Central memory CD8-positive, alpha-beta T cell (primary cell): ENCODE data around the gene SPACA9.

Experiments used
- ATAC-seq: fragments of 150-1000 bp; cut with Tn5 transposase; replicated peaks from 2 replicates; pipeline ENCODE4 v1.10.0; 2022; ENCODE audit warnings: mild to moderate bottlenecking, moderate FRiP score, moderate number of reproducible peaks; ENCODE audit not compliant: poor library complexity, severe bottlenecking; ENCODE audit errors: extremely low read depth
- DNase-seq, 2 donors: peaks; one replicate each; pipeline ENCODE4 v3.0.0; 2021; ENCODE audit warnings: low spot score in 2 of 2
- H3K27ac Mint-ChIP-seq: one replicate; pipeline ENCODE4 v1.8.0; 2022; ENCODE audit warnings: low read depth, mild to moderate bottlenecking, moderate library complexity, mixed read lengths
- H3K27me3 Mint-ChIP-seq: one replicate; pipeline ENCODE4 v1.8.0; 2022; ENCODE audit warnings: mixed read lengths
- H3K36me3 Mint-ChIP-seq: one replicate; pipeline ENCODE4 v1.8.0; 2022; ENCODE audit warnings: mild to moderate bottlenecking, moderate library complexity, mixed read lengths; ENCODE audit not compliant: insufficient read depth
- H3K4me1 Mint-ChIP-seq: one replicate; pipeline ENCODE4 v1.8.0; 2022; ENCODE audit warnings: mixed read lengths
- H3K4me3 Mint-ChIP-seq: one replicate; pipeline ENCODE4 v1.8.0; 2022; ENCODE audit warnings: mild to moderate bottlenecking, moderate library complexity, mixed read lengths
- H3K9me3 Mint-ChIP-seq: one replicate; pipeline ENCODE4 v1.8.0; 2022; ENCODE audit warnings: mixed read lengths

The SPACA9 gene

DNA sequence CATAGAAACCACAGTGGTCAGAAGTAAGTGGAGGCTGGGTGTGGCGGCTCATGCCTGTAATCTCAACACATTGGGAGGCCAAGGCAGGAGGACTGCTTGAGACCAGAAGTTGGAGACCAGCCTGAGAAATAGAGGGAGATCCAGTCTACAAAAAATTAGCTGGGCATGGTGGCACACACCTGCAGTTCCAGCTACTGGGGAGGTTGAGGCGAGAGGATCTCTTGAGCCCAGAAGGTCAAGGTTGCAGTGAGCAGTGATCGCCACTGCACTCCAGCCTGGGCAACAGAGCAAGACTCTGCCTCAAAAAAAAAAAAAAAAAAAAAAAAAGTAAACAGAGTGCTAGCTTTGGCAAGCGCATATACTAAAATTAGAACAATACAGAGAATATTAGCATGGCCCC lies 25.2 kb upstream of the SPACA9 start:
- no peak overlapping the region for H3K4me3 Mint-ChIP-seq
- no peak overlapping the region for H3K27ac Mint-ChIP-seq
- H3K36me3 Mint-ChIP-seq = no peaks in the 10 kb centered on the region
- H3K4me1 Mint-ChIP-seq = peaks cover 14% of the 10 kb centered on the region
- peaks cover 28% of the 10 kb centered on the region for H3K27me3 Mint-ChIP-seq
- H3K9me3 Mint-ChIP-seq = no peaks in the 10 kb centered on the region
- no peak for ATAC-seq
- DNase-seq = no peak

DNA sequence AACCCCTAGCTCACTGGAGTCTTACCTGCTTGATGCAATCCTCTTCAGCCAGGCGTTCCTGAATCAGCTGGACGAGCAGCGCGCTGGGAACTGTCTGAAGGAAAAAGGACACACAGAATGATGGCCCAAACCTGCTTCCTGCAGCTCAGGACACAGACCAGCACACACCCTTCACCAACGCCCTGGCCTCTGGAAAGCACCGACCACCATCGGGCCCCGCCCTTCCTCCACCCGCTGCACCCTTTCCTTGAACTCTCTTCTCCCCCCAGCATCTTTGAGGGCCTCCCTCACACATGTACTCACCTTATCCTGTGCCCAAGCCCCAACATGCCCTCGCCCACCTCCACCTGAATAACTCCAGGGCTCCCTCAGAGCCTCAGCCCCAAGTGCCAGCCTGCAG lies 23.9 kb upstream of the SPACA9 start:
- Mint-ChIP-seq H3K4me3 (no peak overlapping the region), H3K4me1 (peaks cover 14% of the 10 kb centered on the region), H3K36me3 (no peaks in the 10 kb centered on the region), H3K27ac (no peak overlapping the region), H3K27me3 (peaks cover 41% of the 10 kb centered on the region), H3K9me3 (no peaks in the 10 kb centered on the region)
- ATAC-seq = no peak
- no peak for DNase-seq

DNA sequence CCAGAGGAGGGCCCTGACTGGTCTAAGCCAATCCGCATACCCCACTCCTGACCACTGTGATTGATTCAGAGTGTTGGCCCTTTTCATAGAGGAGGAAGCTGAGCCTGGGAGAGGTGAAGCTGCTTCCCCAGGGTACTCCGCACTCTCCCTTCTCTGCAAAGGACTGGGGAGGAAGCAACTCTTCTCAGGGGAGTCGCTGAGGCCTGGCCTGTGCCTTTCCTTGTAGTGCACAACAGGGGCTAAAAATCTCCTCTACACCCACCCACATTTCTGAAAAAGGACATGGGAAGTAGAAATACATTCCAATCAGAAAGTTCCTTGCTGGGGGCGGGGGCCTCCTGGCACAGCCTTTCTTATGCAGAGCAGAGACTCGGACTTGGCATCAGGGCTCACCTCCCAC lies 22.8 kb upstream of the SPACA9 start:
- Mint-ChIP-seq H3K27me3 (peaks cover 51% of the 10 kb centered on the region), H3K36me3 (no peaks in the 10 kb centered on the region), H3K27ac (no peak overlapping the region), H3K4me3 (no peak overlapping the region), H3K9me3 (no peaks in the 10 kb centered on the region), H3K4me1 (peaks cover 11% of the 10 kb centered on the region)
- ATAC-seq (no peak), DNase-seq (no peak)

DNA sequence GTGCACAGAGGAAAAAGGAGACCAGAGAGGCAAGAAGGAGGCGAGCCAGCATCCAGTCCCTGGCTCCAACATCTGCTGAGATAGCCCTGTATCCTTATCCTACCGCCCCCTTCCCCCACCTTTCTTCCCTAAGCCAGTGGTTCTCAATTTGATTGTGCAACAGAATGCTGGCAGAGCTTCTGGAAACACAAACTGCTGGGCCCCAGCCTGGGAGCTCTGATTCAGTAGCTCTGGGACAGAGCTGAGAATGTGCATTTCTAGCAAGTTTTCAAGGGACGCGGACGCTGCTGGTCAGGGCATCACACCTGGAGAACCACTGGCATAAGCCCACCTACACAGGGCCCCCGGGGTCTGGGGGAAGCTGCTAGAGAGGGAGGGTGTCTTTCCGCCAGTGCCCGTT lies 21.7 kb upstream of the SPACA9 start:
- no peaks in the 10 kb centered on the region for H3K9me3 Mint-ChIP-seq
- DNase-seq = no peak
- H3K4me3 Mint-ChIP-seq = no peak overlapping the region
- peaks cover 44% of the 10 kb centered on the region for H3K27me3 Mint-ChIP-seq
- no peak overlapping the region for H3K27ac Mint-ChIP-seq
- no peaks in the 10 kb centered on the region for H3K36me3 Mint-ChIP-seq
- no peak for ATAC-seq
- peaks cover 6% of the 10 kb centered on the region for H3K4me1 Mint-ChIP-seq

DNA sequence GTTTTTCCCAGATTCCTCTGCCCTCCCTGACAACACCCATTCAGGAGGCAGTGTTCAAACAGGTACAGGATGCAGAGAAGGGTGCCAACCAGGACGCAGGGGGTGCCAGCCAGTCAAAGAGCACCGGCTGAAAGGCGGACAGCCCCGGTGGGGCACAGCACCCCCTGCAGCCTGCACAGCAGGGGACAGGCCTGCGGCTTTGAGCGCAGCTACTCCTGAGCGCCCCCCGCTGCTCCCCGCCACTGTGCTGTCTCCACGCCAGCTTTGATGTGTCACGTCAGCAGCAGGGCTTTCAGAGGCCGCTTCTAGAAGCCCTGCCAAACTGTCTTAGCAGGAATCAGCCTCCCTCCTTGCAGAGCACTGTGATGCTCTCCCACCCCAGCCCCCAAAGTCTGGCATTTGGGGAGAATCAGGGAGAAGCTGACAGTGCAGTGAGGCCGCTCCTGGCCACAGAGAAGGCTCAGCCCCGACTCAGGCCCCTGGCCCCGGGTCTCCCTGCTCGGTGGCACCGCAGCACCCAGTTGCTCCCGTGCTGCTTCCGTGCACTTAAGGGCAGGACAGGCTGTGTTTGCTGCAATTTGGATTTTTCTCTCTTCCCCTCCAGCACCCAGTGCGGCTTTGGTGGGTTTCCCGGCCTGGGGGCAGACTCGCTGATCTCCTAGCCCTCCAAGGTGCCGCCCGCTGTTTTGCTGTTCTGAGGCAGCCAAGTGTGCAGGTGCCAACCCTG lies 20.9 kb upstream of the SPACA9 start:
- Mint-ChIP-seq H3K4me1 (peaks cover 6% of the 10 kb centered on the region), H3K36me3 (no peaks in the 10 kb centered on the region), H3K27ac (no peak overlapping the region), H3K27me3 (peaks cover 49% of the 10 kb centered on the region), H3K9me3 (no peaks in the 10 kb centered on the region), H3K4me3 (no peak overlapping the region)
- DNase-seq (no peak), ATAC-seq (no peak)

DNA sequence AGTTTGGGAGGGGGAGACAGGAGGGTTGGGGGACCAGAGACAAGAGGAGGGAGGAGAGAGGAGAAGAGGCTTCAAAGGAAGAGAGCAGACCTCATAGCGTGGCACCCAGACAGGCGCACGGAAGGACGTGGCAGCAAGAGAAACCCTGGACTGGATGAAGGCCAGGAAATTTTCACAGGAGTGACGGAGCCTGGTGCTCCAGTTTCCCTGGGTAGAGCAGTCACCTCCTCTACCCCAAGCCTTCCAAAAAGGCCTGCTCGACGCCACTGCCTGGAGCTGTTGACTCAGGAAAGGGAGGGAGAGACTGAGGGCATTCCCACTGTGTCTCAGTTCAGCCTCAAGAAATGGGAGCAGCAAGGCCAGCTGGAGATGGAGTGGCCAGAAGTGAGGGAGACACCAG lies 19.9 kb upstream of the SPACA9 start:
- DNase-seq = no peak
- Mint-ChIP-seq H3K4me3 (no peak overlapping the region), H3K4me1 (peaks cover 6% of the 10 kb centered on the region), H3K36me3 (no peaks in the 10 kb centered on the region), H3K9me3 (no peaks in the 10 kb centered on the region), H3K27me3 (peaks cover 52% of the 10 kb centered on the region), H3K27ac (no peak overlapping the region)
- ATAC-seq = no peak

DNA sequence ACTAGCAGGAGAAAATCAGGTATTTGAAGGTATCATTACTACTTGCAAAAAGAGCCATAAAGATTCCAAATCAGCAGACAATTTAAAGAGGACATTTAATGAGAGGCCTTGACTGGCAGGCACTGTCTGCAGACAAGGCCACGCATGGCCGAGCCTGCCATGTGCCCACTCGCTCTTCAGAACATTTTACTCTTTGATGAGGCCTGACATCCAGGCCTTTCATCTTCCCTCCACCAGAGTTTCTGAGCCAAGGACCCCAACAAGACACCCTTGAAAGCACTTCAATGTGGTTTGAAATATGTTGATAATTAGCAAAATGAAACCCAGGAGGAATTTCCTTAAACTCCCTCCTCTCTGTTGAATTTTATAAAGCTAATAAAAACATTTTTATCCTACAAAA lies 17.0 kb upstream of the SPACA9 start:
- DNase-seq (no peak), ATAC-seq (no peak)
- Mint-ChIP-seq H3K27ac (no peak overlapping the region), H3K9me3 (no peaks in the 10 kb centered on the region), H3K36me3 (no peaks in the 10 kb centered on the region), H3K27me3 (peaks cover 40% of the 10 kb centered on the region), H3K4me1 (no peaks in the 10 kb centered on the region), H3K4me3 (no peak overlapping the region)

DNA sequence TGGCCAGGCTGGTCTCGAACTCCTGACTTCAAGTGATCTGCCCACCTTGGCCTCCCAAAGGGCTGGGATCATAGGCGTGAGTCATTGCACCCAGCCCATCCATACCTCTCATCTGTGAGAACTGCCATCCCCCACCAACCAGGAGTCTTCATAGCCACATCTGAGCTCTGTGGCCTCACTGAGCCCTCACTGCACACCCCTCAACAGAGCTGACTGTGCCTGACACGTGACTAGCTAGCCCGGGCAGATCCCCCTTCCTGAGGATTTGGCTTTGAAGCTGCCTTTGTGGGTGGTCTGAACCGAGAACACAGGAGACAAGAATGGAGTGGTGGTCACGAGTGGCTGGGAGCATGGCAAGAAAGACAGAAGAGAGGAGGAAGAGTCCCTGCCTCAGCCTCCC lies 16.2 kb upstream of the SPACA9 start:
- ATAC-seq = no peak
- Mint-ChIP-seq H3K27ac (no peak overlapping the region), H3K9me3 (no peaks in the 10 kb centered on the region), H3K4me3 (no peak overlapping the region), H3K4me1 (no peaks in the 10 kb centered on the region), H3K27me3 (peaks cover 40% of the 10 kb centered on the region), H3K36me3 (no peaks in the 10 kb centered on the region)
- no peak for DNase-seq

DNA sequence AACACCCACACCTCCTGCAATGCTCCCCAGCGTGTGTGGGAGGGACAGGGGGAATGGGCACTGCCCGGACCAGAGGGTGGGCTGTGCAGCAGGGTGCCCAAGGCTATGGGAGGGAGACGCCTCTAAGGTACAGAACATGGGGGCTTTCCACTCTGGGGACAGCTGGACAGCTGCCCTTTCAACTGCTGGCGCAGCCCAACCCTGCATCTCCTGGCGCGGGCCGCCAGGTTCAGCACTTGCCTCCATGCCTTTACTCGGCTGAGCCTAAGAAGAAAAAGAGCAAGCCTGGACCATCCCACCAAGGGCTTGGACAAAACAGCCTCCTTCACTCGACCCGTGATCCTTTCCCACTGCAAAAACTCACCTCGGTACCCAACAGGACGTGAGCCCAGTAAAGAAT lies 15.6 kb upstream of the SPACA9 start:
- H3K27ac Mint-ChIP-seq = no peak overlapping the region
- no peaks in the 10 kb centered on the region for H3K4me1 Mint-ChIP-seq
- H3K4me3 Mint-ChIP-seq = no peak overlapping the region
- ATAC-seq (no peak), DNase-seq (no peak)
- H3K9me3 Mint-ChIP-seq = no peaks in the 10 kb centered on the region
- H3K36me3 Mint-ChIP-seq = no peaks in the 10 kb centered on the region
- H3K27me3 Mint-ChIP-seq = peaks cover 39% of the 10 kb centered on the region

DNA sequence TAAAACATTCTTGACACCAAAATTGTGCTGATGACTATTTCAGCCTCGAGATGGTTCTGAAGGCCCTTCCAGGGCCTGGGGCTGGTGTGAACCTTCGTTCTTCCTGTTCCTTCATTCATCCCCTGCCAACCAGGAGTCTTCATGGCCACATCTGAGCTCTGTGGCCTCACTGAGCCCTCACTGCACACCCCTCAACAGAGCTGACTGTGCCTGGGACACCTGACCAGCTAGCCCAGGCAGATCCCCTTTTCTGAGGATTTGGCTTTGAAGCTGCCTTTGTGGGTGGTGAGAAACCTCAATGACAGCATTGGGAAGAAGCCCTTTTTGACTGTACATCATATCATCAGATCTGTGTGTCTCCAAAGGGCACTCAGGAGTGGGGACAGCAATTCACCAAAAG lies 14.4 kb upstream of the SPACA9 start:
- ATAC-seq (no peak), DNase-seq (no peak)
- peaks cover 27% of the 10 kb centered on the region for H3K27me3 Mint-ChIP-seq
- peaks cover 1% of the 10 kb centered on the region for H3K36me3 Mint-ChIP-seq
- H3K9me3 Mint-ChIP-seq = no peaks in the 10 kb centered on the region
- H3K4me3 Mint-ChIP-seq = no peak overlapping the region
- H3K4me1 Mint-ChIP-seq = no peaks in the 10 kb centered on the region
- no peak overlapping the region for H3K27ac Mint-ChIP-seq

DNA sequence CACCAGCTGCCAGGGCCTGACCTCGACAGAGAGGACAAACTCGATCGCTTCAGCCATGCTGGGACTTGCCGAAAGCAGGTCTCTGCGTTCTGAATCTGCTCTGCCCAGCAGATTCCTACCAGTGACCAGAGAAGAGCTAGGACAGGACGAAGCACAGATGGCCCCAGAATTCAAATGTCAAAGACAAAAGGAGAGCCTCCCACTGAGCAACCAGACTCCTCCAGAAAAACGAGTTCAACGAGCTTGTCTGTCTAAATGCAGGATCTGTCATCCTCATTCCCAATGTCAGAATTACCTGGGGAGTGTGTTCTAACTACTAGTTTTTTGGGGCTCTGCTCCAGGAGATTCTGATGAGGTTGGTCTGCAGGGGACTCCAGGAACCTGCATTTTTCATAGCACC lies 14.0 kb upstream of the SPACA9 start:
- Mint-ChIP-seq H3K27me3 (peaks cover 24% of the 10 kb centered on the region), H3K9me3 (no peaks in the 10 kb centered on the region), H3K4me3 (no peak overlapping the region), H3K27ac (no peak overlapping the region), H3K36me3 (peaks cover 1% of the 10 kb centered on the region), H3K4me1 (no peaks in the 10 kb centered on the region)
- DNase-seq (no peak), ATAC-seq (no peak)

DNA sequence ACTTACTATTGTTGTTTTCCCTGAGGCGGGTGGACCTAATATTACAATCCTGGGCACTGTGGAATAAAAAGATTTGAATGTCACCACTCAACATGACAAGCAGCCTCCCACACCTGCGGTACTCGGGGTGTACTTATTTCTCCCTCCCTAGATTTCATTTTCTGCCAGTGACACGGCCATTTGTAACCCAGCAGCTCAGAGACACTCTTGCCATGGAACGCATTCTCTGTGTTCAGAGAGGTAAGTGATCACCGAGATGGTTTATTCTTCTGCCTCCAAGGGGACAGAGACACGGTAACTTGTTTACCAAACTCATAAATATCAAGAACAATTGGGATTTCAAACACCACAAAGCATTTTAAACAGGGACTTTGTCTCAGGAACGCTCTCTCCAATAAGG lies 11.8 kb upstream of the SPACA9 start:
- no peak for ATAC-seq
- H3K4me3 Mint-ChIP-seq = no peak overlapping the region
- peaks cover 11% of the 10 kb centered on the region for H3K27me3 Mint-ChIP-seq

DNA sequence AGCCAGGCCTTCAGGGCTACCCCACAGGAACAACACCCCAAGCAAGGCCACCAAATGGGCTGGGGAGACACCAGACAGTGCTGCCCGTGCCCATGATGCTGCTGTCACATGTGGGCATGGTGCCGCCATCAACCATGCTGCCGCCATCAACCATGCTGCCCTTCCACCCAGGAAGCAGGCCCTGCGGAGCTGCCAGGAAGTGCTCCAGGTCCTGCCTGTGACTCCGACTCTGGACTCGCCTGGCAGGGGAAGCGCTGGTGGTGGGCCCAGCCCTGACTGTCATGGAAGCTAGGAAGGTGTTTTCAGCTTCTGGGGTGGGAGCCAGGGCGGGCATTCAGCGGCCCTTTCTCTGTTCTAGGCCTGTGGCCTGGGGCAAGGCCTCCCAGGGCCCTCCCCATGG lies 9.4 kb upstream of the SPACA9 start:
- Mint-ChIP-seq H3K36me3 (peaks cover 2% of the 10 kb centered on the region), H3K27me3 (no peaks in the 10 kb centered on the region), H3K27ac (no peak overlapping the region), H3K4me1 (no peaks in the 10 kb centered on the region), H3K9me3 (no peaks in the 10 kb centered on the region), H3K4me3 (no peak overlapping the region)
- no peak for DNase-seq
- no peak for ATAC-seq

More for the DNA sequence above, 11.8 kb upstream of the SPACA9 start:
- no peaks in the 10 kb centered on the region for H3K9me3 Mint-ChIP-seq
- peaks cover 1% of the 10 kb centered on the region for H3K36me3 Mint-ChIP-seq
- H3K27ac Mint-ChIP-seq = no peak overlapping the region
- no peaks in the 10 kb centered on the region for H3K4me1 Mint-ChIP-seq
- DNase-seq = no peak
